ENCODE data around the gene PGLYRP3.

DNA sequence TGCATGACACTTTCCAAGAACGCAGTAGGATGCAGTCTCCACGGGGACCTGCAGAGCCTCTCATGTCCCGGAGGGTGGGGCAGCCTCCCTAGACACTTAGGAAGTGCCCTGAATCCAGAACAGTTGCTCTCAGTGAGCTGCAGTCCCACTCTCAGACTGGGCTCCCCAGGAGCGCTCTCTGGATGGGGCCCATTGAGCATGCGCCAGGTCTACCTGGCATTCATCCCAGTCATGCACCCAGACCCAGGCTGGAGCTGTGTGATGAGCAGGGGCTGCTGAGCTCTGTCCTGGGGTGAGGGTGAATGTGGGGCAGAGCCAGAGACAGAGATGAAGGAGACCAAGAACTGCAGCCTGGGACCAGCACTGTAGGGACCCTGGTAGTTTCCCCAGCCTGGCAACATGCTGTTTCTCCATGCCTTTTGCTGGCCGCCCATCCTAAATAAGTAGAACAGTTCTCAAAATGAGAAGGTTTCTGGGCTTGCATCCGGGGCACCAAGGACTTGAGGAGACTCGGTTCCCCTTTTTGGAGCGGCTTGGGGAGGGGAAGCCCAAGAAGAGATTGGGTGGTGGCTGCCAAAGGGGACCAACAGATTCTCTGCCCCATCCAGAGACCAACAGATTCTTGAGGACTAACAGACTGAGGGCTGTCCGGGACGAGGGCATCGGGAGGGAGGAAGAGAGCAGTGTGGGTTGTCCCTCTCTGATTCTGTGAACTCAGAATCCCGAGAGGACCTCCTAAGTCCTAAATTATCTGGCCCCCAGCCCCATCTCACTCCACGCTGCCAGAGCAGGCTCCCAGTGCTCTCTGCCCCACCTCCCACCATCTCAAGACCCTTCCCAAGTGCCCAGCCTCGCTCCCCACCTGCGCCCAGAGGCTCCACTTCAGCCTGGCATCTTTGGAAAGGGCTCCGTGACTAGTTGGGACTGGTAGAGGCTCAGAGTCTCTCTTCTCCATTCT lies 36.9 kb upstream of the PGLYRP3 start:
- TF ChIP-seq RAD21 (IDR thresholded peaks at IDR 0.05 in 1 of 2, conservative IDR thresholded peaks at IDR 0.05 in 1 of 2; ENCODE audit: low read depth in 2 of 2, low read length in 2 of 2) (no peak), EP300 (IDR thresholded peaks at IDR 0.05; ENCODE audit: borderline replicate concordance in 1 of 2, low read depth in 2 of 2, low read length in 2 of 2) (no peak), POLR2A (IDR thresholded peaks at IDR 0.05; ENCODE audit: control extremely low read depth in 1 of 2, low read depth in 2 of 2, low read length in 2 of 2) (no peak), RNF2 (IDR thresholded peaks at IDR 0.05; ENCODE audit: borderline replicate concordance, low read depth, low read length, missing control alignments, poor library complexity, severe bottlenecking) (no peak), HDAC2 (IDR thresholded peaks at IDR 0.05; ENCODE audit: borderline replicate concordance in 1 of 2, low read depth in 2 of 2, low read length in 2 of 2) (no peak), SIN3A (conservative IDR thresholded peaks at IDR 0.05 in 1 of 2, IDR thresholded peaks at IDR 0.05 in 1 of 2; ENCODE audit: low read depth in 1 of 2, low read length in 2 of 2) (no peak), EZH2 (IDR thresholded peaks at IDR 0.05; ENCODE audit: low read depth, low read length, severe bottlenecking) (no peak), BCL11A (IDR thresholded peaks at IDR 0.05; ENCODE audit: low read depth in 2 of 2, low read length in 2 of 2) (no peak)
- TF ChIP-seq, protein P1, sequence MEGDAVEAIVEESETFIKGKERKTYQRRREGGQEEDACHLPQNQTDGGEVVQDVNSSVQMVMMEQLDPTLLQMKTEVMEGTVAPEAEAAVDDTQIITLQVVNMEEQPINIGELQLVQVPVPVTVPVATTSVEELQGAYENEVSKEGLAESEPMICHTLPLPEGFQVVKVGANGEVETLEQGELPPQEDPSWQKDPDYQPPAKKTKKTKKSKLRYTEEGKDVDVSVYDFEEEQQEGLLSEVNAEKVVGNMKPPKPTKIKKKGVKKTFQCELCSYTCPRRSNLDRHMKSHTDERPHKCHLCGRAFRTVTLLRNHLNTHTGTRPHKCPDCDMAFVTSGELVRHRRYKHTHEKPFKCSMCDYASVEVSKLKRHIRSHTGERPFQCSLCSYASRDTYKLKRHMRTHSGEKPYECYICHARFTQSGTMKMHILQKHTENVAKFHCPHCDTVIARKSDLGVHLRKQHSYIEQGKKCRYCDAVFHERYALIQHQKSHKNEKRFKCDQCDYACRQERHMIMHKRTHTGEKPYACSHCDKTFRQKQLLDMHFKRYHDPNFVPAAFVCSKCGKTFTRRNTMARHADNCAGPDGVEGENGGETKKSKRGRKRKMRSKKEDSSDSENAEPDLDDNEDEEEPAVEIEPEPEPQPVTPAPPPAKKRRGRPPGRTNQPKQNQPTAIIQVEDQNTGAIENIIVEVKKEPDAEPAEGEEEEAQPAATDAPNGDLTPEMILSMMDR (IDR thresholded peaks at IDR 0.05; ENCODE audit: control extremely low read depth in 1 of 3, insufficient read depth in 1 of 3, low read depth in 1 of 3, low read length in 3 of 3): no peak
- TF ChIP-seq, protein P2, sequence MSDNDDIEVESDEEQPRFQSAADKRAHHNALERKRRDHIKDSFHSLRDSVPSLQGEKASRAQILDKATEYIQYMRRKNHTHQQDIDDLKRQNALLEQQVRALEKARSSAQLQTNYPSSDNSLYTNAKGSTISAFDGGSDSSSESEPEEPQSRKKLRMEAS (IDR thresholded peaks at IDR 0.05): no peak
- TF ChIP-seq, protein P3, sequence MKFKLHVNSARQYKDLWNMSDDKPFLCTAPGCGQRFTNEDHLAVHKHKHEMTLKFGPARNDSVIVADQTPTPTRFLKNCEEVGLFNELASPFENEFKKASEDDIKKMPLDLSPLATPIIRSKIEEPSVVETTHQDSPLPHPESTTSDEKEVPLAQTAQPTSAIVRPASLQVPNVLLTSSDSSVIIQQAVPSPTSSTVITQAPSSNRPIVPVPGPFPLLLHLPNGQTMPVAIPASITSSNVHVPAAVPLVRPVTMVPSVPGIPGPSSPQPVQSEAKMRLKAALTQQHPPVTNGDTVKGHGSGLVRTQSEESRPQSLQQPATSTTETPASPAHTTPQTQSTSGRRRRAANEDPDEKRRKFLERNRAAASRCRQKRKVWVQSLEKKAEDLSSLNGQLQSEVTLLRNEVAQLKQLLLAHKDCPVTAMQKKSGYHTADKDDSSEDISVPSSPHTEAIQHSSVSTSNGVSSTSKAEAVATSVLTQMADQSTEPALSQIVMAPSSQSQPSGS (IDR thresholded peaks at IDR 0.05; ENCODE audit: low read length): no peak

All from H1 (cell line).